Umbilical cord (tissue), 1 donor: ENCODE measurements around the gene RIBC1. TPM values are rescaled to one million over a fixed set of nuclear protein-coding genes. Genes with fewer than 3 reads are reported as not detected.

ENCODE experiments used
- total RNA-seq: library from RNA; depleted of rRNA; stranded (reverse); fragments of >200 nt; gene quantifications from one replicate; pipeline ENCODE4 v1.2.3, GENCODE V29; 2014; ENCODE audit warnings: low replicate concordance; ENCODE audit not compliant: insufficient read depth

RIBC1 gene
- total RNA-seq, 1 donor from 2014 or later = not detected

Other genes starting within 250 kb of the RIBC1 start
- 212 TPM for gene KDM5C, start 197.7 kb upstream of the RIBC1 start, total RNA-seq
- 3.1 TPM for gene IQSEC2, start 141.3 kb upstream of the RIBC1 start, total RNA-seq
- 12.8 TPM for gene SMC1A, start 219 bp upstream of the RIBC1 start, total RNA-seq
- 45.3 TPM for gene HSD17B10, start 11.5 kb downstream of the RIBC1 start, total RNA-seq